NCI-H345 treated with DMSO at 0.1 percent for 48 hours (cell line): ENCODE measurements around the gene PKIG.

Experiments used
- DNase-seq: peaks from one replicate; lab custom pipeline; 2025; ENCODE audit not compliant: unreplicated experiment; lab: John Stamatoyannopoulos, UW

The PKIG gene

GRCh38 chr20:44594730-44595129 lies 12.4 kb downstream of the PKIG start:
- no peak for DNase-seq

GRCh38 chr20:44596010-44596409 lies 13.6 kb downstream of the PKIG start:
- DNase-seq, result no peak

DNA sequence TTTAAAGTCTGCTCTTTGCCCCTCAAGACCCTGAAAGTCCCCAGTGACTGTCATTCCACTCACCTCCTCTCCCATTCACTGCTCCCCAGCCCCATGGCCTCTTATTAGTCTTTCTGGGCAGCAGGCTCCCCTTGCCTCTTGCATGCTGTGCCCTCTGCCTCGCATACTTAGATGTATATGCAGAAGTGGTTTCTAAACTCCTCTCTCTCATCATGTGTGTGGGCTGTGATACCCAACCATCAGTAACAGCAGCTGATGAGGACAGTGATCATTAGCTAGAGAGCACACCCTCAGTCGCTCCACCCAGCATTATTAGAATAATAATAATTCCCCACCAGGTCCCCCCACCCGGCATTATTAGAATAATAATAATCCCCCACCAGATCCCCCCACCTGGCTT lies 14.5 kb downstream of the PKIG start:
- DNase-seq, result no peak

DNA sequence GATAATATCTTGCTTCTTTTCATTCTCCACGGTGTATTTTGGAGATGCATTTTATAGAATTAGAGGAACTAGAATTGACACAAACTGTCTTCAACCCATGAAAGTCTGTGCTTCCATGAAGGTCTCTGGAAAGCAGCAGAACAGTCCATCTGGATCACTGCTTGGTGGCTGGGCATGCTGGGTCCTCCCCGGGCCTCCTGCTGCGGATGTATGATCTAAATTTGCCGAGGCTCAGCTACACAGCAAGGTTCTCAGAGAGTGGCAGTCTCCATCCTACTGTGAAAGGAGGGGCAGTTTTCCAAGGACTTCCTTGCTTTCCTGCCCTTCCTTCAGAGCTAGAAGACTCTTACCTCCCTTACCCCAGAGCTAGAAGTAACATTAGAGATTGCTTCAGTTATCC lies 15.1 kb downstream of the PKIG start:
- no peak for DNase-seq

- DNase-seq, result no peak
These were observed 15.6 kb downstream of the PKIG start for GRCh38 chr20:44597930-44598329.

GRCh38 chr20:44598423-44599305 lies 16.3 kb downstream of the PKIG start:
- no peak for DNase-seq

DNA sequence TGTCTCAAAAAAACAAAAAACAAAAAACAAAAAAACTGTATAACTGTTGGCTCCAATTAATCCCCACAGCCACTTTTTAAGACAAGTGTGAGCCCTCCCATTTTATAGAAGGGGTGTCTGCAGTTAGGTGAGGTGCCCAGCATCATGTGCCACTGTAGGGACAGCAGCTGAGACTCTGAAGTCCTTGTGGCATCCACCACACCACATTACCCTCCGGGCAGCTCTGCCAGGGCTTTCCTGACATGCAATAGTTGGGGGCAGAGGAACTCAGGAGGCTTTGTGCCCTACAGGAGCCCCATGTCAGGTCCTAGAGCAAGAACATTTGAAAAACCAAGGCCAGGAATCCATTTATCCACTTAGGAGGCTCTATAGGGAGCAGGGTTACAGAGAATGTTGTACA lies 17.3 kb downstream of the PKIG start:
- DNase-seq, result no peak

GRCh38 chr20:44600301-44600700 lies 17.9 kb downstream of the PKIG start:
- DNase-seq, result no peak

DNA sequence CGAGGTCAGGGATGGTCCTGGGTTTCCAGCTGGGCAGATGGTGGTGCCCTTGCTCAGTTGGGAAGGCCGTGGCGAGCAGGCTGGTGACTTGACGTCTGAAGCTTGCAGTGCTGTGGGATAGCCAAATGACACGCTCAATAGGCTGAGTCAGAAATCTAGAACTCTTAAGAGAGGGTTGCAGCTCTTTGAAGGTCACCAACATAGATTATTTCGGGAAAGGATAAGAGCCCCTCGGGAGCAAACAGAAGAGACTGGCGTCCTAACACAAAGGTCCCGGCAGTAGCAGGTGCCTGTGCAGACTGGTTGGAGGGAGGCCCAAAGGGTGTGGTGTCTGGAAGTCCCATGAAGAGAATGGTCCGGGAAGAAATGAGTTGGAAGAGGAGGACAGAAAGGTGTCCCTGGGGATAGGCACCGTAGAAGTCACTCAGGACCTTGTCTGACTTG lies 18.4 kb downstream of the PKIG start:
- DNase-seq, result no peak

- DNase-seq, result no peak
These were observed 18.9 kb downstream of the PKIG start for GRCh38 chr20:44601236-44601671.

- no peak for DNase-seq
These were observed 19.4 kb downstream of the PKIG start for GRCh38 chr20:44601801-44602204.

DNA sequence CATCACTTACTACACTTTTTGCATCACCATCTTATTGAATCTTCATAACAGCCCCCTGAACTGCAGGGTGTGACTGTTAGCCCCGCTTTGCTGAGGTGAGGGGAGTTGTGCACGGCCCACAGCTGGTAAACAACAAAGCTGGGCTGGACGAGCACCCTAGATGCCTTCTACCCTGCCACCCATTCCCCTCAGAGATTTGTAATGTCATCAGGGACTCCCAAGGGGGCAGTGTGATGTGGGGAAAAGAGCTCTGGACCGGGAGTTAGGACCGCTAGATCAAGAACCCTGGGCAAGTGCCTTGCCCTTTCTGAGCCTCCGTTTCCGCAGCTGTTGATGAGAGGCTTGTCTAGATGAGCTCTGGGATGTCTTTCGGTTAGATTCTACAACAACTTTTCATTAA lies 20.9 kb downstream of the PKIG start:
- no peak for DNase-seq

DNA sequence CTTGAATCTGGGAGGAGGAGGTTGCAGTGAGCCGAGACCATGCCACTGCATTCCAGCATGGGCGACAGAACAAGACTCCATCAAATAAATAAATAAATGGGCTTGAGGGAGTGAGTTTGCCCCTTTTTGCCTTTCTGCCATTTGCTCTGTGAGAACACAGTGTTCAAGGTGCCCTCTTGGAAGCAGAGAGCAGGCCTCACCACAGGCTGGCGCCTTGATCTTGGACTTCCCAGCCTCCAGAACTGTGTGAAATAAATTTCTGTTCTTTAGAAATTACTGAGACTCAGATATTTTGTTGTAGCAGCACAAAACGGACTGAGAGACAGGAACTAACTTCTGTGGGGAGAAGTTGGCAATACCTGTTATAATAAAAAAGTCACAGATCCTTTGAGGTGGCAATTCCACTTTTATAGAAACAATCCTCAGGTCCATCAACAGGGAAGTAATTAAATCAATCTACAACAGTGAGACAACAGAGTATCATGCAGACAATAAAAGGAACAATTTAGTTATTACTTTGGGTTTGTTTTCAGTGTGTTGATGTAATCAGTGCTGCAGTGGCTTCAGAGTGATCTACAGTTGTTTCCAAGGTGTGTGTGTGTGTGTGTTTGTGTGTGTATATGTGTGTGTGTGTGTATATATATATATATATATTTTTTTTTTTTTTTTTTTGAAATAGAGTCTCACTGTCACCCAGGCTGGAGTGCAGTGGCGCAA lies 24.5 kb downstream of the PKIG start:
- no peak for DNase-seq

DNA sequence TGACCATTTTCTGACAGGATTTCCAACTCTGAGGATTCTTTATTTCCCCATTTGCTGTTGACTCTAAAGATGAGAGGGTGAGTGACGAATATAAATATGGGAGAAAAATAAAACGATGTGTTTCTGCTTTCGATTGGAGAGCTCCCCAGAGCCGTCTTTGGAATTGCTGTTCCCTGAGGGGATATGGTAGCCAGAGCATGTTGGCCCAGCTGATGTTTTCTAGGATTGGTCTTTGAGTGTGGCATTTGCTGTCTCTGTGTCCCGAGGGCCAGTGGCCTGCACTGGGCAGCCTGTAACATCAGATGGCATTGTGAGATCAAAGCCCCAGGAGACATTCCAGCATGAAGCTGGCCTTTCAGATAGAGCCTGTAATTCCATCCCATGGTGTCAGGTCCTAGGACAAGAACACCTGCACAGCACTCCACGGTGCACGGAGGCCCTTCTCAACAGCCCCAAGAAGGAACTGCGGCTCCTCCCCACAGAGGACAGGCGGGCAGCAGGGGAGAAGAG lies 26.7 kb downstream of the PKIG start:
- DNase-seq, result no peak

- DNase-seq, result peak; percentile 63
These were observed 27.3 kb downstream of the PKIG start for GRCh38 chr20:44609516-44610312.

GRCh38 chr20:44610313-44610962 lies 28.1 kb downstream of the PKIG start:
- no peak for DNase-seq

DNA sequence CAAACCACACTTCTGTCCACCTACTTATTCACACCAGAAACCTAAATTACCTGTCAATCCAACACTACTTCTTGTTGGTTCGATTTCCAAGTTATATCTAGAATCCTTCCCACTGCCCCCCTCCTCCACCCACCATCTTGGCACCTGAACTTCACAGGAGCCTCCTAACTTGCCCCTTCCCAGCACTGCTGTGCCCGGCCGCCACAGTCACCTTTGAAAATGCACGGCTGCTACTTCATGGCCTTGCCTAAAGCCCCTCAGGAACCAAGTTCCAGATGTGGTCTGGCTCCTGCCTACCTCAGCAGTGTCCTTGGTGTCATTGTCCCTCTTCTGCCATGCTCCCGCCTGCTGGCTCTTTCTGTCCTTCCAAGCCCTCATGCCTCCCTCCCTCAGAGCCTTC lies 31.2 kb downstream of the PKIG start:
- DNase-seq, result no peak

- DNase-seq, result no peak
These were observed 32.1 kb downstream of the PKIG start for GRCh38 chr20:44614525-44614924.

GRCh38 chr20:44615169-44615791 lies 32.9 kb downstream of the PKIG start:
- no peak for DNase-seq

DNA sequence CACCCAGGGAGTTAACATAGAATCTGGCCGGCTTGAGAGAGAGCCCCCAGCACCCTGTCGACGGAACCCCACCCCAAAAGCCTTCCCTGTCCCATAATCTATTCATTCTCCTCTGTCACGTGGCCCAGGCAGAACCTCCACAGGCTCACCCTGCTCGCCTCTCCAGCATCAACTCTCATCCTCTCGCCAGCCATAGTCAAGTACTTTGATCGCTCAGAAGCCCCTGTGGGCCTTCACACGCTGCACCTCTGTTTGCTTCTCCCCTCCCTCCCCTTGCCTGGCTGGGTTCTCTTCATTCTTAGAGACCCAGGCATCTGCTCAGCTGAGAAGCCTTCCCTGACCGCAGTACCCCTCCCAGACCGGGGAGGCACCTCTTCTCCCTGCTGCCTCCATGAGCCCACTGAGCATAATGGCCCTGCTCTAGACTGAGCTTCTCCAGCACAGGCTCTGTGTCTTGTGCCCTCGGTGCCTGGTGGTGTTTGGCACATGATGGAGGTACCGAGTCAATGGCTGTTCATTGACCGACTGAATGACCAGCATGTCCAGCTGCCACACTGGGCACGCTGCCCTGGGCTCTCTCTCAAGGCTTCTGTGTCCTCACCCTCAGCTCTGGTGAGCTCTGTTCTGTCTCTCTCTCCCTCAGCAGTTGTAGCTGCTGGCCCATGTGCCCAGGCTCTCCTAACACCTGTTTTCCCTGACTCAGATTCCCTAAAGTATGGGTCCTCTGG lies 33.7 kb downstream of the PKIG start:
- DNase-seq, result no peak
